NCI-H2107 treated with DMSO at 0.1 percent for 48 hours (cell line): Measurements from ENCODE around the gene CCL23.
A peak's percentile ranks its signal among the peaks of the same experiment; 100 is the strongest.
"Not testable (repeated sequence)": the region's sequence is repeated elsewhere in the genome, so short reads cannot be mapped to it uniquely, and the experiment has no call there.

Experiments used
- DNase-seq: peaks from one replicate; lab custom pipeline; 2025; ENCODE audit not compliant: unreplicated experiment; lab: John Stamatoyannopoulos, UW

CCL23 gene

GRCh38 chr17:36004594-36005108 lies 13.1 kb downstream of the CCL23 start:
- DNase-seq, result no peak

GRCh38 chr17:36002631-36003030 lies 15.1 kb downstream of the CCL23 start:
- no peak for DNase-seq

GRCh38 chr17:36001862-36002603 lies 15.7 kb downstream of the CCL23 start:
- DNase-seq, result peak; percentile 12

GRCh38 chr17:36001110-36001771 lies 16.5 kb downstream of the CCL23 start, which contains the start of gene CCL15:
Gene CCL15, minus strand, starts transcription at chr17:36001553. Its CDS starts 61 bp downstream, at chr17:36001492.
- DNase-seq, result no peak

GRCh38 chr17:36000732-36001109 lies 17.1 kb downstream of the CCL23 start:
- no peak for DNase-seq

GRCh38 chr17:35998756-35999155 lies 19.0 kb downstream of the CCL23 start:
- no peak for DNase-seq

GRCh38 chr17:35998018-35998545 lies 19.7 kb downstream of the CCL23 start:
- DNase-seq, result no peak

- not testable (repeated sequence) for DNase-seq
Measured at GRCh38 chr17:35995346-35995745, 22.4 kb downstream of the CCL23 start.

- no peak for DNase-seq
Measured at GRCh38 chr17:35991075-35991474, 26.7 kb downstream of the CCL23 start.

- DNase-seq, result no peak
Measured at GRCh38 chr17:35988164-35988563, 29.6 kb downstream of the CCL23 start.

- DNase-seq, result no peak
Measured at GRCh38 chr17:35986643-35987042, 31.1 kb downstream of the CCL23 start, which contains the start of gene CCL14. Gene CCL14, minus strand, starts transcription at chr17:35986729. Its CDS starts 80 bp downstream, at chr17:35986649.

- no peak for DNase-seq
Measured at GRCh38 chr17:35984140-35984539, 33.6 kb downstream of the CCL23 start.

GRCh38 chr17:35982409-35983191 lies 35.2 kb downstream of the CCL23 start:
- no peak for DNase-seq

GRCh38 chr17:35981908-35982330 lies 35.9 kb downstream of the CCL23 start:
- DNase-seq, result no peak

- DNase-seq, result no peak
Measured at GRCh38 chr17:35981246-35981645, 36.5 kb downstream of the CCL23 start, which contains the start of gene CCL16. Gene CCL16, minus strand, starts transcription at chr17:35981497. Its CDS starts 77 bp downstream, at chr17:35981420.

GRCh38 chr17:35978346-35978745 lies 39.4 kb downstream of the CCL23 start:
- no peak for DNase-seq

GRCh38 chr17:35977509-35977908 lies 40.3 kb downstream of the CCL23 start:
- no peak for DNase-seq

- DNase-seq, result no peak
Measured at GRCh38 chr17:35973333-35974260, 44.2 kb downstream of the CCL23 start.

GRCh38 chr17:35972945-35973332 lies 44.8 kb downstream of the CCL23 start:
- no peak for DNase-seq

- no peak for DNase-seq
Measured at GRCh38 chr17:35972535-35972934, 45.2 kb downstream of the CCL23 start.
